HG03135 (cell line): Measurements from ENCODE around the gene SERPINB6.

ENCODE experiments used
- ATAC-seq: cut with Tn5 transposase; IDR thresholded peaks from one replicate; pipeline ENCODE4 v1.9.1; 2021; ENCODE audit warnings: mild to moderate bottlenecking, moderate library complexity; ENCODE audit not compliant: unreplicated experiment

The SERPINB6 gene

GRCh38 chr6:2999618-3000557 is 28.5 kb upstream of the SERPINB6 start, which contains the start of gene NQO2:
Gene NQO2, plus strand, starts transcription at chr6:2999894. Its CDS starts 6,659 bp downstream, at chr6:3006553.
- peak; percentile 71 for ATAC-seq

- ATAC-seq: peak; percentile 30
These were observed 27.7 kb upstream of the SERPINB6 start for GRCh38 chr6:2998998-2999617.

GRCh38 chr6:2998249-2998997 is 27.1 kb upstream of the SERPINB6 start:
- ATAC-seq: peak; percentile 38

- no peak for ATAC-seq
These were observed 22.5 kb upstream of the SERPINB6 start for GRCh38 chr6:2993755-2994317.

- no peak for ATAC-seq
These were observed 21.1 kb upstream of the SERPINB6 start for GRCh38 chr6:2992330-2992979.

GRCh38 chr6:2990932-2991506 is 19.7 kb upstream of the SERPINB6 start:
- no peak for ATAC-seq

GRCh38 chr6:2990248-2990931 is 19.0 kb upstream of the SERPINB6 start:
- no peak for ATAC-seq

DNA sequence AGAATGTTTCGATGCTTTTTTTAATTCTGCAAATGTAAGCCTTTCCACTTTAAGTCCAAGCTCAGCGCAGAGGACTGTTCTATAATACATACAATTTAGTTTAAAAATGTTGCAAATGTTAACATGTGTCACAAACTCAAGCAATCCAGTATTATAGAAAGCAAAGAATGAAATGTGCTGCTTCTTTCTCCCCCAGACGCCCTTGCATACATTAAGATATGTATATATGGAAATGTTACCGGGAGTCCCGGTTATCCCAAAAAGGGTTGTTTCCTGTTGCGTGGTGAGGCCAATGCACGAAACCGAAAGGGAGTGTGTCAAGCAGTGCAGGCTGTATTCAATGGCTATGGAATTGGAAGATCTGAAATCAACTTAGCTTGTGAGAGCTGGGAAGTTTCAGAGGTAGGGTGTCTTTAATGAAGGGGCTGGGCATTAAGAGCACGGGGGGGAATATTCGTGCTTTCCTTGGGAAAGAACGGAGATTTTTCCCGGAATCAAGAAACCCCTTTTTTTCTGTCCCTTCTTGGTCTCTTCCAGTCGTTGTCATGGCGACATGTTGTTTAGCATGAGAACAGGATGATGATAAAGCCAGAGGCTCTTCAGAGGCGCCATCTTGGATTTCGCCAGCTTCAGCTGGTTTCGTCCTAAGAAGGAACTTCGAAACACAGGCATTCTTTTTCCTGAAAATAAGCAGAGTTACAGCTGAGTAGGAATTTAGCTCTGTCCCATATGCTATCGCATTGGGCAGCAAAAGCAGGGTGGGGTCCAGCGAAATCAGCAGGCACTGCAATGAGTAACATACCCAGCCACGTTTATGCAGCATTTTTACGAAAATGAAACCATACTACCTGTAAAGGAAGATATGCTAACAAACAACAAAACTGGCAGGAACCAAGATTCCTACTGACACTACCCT is 18.2 kb upstream of the SERPINB6 start:
- ATAC-seq: peak; percentile 73

- peak; percentile 77 for ATAC-seq
These were observed 17.3 kb upstream of the SERPINB6 start for GRCh38 chr6:2988426-2989331.

GRCh38 chr6:2988094-2988425 is 16.7 kb upstream of the SERPINB6 start:
- ATAC-seq: no peak

DNA sequence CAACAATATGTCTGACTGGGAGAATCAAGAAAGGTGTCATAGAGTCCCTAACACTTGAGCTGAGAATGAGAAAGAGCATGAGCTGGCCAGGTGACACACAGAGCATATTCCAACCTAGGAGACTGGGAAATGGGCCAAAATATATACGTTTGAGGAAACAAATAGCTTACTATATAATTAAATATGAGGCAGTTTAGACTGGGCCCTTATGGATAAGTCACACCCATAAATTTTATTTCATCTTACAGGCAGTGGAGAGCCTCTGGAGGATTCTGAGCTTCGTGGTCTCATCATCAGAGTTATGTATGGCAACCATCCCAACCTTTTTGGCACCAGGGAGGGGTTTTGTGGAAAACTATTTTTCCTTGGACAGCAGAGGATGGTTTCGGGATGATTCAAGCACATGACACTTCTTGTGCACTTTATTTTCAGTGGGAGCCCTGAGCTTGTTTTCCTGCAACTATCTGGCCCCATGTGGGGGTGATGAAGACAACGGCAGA is 15.4 kb upstream of the SERPINB6 start:
- no peak for ATAC-seq

GRCh38 chr6:2984738-2985406 is 13.5 kb upstream of the SERPINB6 start:
- no peak for ATAC-seq

GRCh38 chr6:2982426-2983117 is 11.2 kb upstream of the SERPINB6 start:
- ATAC-seq: no peak

GRCh38 chr6:2980465-2980855 is 9.1 kb upstream of the SERPINB6 start:
- no peak for ATAC-seq

DNA sequence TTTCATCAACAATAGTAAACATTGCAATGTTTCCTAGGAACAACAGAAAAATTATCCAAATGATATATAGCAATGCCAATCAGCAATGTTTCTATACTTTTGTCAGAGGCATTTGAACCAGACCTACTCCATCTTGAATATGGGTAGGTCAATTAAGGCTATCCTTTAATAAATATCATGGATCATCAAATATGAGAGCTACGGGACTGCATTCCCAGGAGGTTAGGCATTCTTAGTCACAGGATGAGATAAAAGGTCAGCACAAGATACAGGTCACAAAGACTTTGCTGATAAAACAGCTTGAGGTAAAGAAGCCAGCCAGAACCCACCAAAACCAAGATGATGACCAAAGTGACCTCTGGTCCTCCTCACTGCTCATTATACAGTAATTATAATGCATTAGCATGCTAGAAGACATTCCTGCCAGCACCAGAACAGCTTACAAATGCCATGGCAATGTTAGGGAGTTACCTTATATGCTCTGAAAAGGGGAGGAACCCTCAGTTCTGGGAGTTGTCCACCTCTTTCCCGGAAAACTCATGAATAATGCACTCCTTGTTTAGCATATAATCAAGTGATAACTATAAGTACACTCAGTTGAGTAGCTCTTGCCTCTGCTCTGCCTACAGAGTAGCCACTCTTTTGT is 8.6 kb upstream of the SERPINB6 start:
- no peak for ATAC-seq

GRCh38 chr6:2978923-2979322 is 7.6 kb upstream of the SERPINB6 start:
- ATAC-seq: no peak
